Measurements from ENCODE around the gene AADAC.

DNA sequence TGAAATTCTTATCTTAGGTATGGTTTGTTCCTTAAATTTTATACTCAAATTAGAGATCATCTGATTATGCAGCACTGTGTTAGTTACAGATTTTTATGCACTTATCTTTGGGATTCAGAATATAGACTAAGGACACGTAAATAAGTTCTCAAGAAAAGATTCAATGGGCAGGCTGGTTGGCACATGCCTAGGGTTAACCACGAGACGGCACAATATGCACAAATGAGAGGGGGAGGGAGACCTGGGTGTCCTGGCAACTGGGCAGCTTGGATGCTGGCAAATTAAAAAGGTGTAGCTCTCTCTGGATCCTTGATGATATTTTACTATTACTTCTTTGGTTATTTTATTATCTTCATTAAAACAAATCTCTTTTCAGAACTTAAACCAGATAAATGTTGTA, 672 bp downstream of the AADAC start:
- TF ChIP-seq CTCF (IDR thresholded peaks at IDR 0.05) (no peak), POLR2A (IDR thresholded peaks at IDR 0.05) (no peak)

All from heart left ventricle (tissue), 13 donors.